ENCODE data around the gene GABRR1.

GABRR1 gene

DNA sequence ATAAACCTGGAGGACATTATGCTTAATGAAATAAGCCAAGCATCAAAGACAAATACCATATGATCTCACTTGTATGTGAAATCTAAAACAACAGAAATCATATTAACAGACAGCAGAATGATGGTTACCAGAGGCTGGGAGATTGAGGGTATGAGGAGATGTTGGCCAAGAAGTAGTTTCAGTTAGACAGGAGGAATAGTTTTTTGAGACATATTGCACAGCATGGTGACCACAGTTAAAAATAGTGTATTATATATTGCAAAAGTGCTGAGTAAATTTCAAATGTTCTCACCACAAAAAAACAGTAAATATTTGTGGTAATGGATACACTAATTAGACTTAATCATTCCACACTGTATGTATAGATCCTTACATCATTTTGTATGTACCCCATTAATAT lies 1.8 kb downstream of the GABRR1 start:
- DNase-seq (ENCODE audit: low spot score), result no peak

- DNase-seq (ENCODE audit: low spot score), result no peak
Measured at GRCh38 chr6:89214197-89214596, 3.0 kb downstream of the GABRR1 start.

DNA sequence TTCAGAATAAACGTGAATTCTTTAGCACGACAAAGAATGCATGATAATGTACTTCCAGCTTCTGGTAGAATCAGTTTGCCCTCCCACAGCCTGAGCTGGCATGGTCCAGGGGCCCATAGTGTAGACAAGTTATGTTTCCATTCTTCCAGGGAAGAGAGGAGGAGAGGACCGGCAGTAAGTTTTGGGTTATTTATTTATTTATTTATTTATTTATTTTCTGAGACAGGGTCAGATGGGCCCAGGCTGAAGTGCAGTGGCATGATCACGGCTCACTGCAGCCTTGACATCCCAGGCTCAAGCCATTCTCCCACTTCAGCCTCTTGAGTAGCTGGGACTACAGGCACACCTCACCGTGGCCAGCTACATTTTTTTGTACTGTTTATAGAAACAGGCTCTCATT lies 4.7 kb downstream of the GABRR1 start:
- no peak for DNase-seq (ENCODE audit: low spot score)

GRCh38 chr6:89209457-89209856 lies 7.7 kb downstream of the GABRR1 start:
- no peak for DNase-seq (ENCODE audit: low spot score)

DNA sequence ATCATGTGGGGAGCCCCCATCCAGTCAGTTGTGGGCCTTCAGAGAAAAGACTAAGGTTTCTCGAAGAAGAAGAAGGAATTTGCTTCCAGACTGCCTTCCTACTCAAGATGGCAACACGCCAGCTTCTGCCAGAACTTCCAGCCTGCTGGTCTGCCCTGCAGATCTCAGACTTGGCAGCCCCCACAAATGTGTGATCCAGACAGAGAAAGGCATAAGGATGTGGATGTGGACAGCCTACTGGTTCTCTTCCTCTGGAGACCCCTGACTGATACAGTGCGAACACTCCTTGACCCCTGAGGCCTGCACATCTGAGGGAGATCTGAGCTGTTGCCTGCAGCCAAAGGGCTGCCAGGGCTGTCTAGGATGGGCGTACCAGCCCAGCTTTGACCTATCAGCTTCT lies 8.6 kb downstream of the GABRR1 start:
- no peak for DNase-seq (ENCODE audit: low spot score)

- DNase-seq (ENCODE audit: low spot score), result no peak
Measured at GRCh38 chr6:89205819-89206218, 11.3 kb downstream of the GABRR1 start.

DNA sequence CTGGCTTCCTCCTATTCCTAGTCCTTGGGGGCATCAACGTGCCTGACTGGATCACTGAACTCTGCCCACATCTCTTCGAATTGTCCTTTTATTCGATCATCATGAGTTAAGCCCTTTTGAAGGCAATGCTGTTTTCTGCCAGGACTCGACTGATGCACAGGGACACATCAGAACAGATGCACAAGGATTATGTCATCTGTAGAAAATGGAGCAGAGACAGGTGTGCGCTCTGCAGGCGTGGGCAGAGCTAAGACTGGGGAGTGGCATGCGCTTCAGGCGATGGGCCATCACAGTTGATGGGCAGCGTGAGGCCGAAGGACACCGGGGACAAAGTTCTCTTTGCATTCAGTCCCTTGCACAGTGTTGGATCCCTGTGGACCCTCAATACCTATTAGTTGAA lies 13.1 kb downstream of the GABRR1 start:
- DNase-seq (ENCODE audit: low spot score), result no peak

DNA sequence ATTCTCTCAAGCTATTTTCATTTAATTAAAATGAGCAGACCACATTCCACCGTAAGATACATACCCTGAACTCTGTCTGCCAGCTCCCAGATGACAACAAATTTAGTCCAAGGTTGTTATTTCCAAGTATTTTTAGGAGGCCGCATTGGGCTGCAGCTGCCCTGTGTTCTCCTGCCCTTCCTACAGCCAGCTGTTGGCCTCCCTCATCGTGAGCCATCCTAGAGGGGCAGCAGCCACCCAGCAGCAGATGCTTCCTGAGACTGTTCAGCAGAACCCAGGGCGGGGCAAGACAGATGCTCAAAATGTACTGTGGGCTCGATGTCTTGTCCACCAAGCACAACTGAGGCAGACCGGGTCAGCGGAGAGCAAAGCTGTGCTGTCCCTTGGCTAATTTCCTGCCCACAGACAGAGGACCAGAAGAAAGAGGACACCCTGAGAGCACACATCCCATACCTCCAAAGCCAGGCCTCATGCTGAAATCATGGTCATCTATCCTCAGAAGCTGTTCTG lies 16.4 kb downstream of the GABRR1 start:
- no peak for DNase-seq (ENCODE audit: low spot score)

- DNase-seq (ENCODE audit: low spot score), result no peak
Measured at GRCh38 chr6:89199579-89199978, 17.6 kb downstream of the GABRR1 start.

DNA sequence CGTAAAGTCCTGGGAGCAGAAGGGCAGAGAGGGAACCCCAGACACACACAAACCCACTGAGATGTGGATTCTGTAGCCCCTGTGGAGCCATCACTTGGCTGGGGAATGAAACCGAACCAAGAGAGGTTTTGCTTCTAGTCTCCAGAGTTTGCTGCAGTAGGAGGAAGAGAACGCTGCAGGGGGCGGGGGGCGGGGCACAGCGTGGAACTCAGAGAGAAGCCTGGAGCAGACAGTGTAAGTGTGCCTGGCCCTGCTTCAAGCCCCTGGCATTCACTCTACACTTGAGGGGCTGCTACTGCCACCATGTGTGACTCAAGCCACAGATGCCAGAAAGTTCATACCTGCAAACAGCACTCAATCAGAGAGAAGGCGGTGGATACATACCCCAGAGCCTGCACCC lies 18.9 kb downstream of the GABRR1 start:
- no peak for DNase-seq (ENCODE audit: low spot score)

DNA sequence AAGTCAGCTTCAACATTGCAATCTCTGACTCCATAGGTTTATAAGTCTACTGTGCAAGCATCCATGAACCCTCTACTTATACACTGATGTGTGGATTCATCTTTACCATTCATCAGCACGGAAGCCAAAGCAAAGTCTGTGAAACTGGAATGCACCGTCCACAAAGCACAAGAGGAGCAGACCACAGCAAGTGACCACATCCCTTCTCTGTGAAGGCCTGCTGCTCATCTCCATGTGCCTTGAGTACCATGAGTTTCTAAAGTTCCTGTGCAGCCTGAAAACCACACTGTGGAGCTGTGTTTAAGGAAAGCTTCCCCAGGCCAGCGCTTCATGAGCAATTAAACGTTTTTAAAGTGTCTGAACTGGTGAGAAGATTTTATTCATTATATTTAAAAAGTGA lies 20.0 kb downstream of the GABRR1 start:
- DNase-seq (ENCODE audit: low spot score), result no peak

GRCh38 chr6:89194559-89194958 lies 22.6 kb downstream of the GABRR1 start:
- DNase-seq (ENCODE audit: low spot score), result no peak

DNA sequence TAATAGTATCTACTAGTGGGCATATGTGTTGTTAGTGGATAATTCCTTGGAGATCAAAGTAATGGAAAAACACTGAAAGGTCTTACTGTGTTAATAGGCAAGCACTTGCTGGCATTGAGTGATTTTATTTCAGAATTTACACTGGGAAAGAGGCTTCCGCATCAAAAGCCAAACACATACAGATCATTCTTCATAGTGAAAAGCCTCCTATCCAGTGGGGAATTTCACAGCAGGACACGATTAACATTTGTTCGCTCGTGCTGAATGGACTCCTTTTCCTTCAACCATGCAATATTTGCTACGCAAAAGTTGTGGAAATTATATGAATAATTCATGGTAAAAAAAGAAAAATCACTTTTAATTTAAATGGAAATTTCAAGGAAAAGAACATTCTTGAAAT lies 26.4 kb downstream of the GABRR1 start:
- DNase-seq (ENCODE audit: low spot score), result no peak

- DNase-seq (ENCODE audit: low spot score), result no peak
Measured at GRCh38 chr6:89187504-89187903, 29.7 kb downstream of the GABRR1 start.

GRCh38 chr6:89186762-89187161 lies 30.4 kb downstream of the GABRR1 start:
- no peak for DNase-seq (ENCODE audit: low spot score)

DNA sequence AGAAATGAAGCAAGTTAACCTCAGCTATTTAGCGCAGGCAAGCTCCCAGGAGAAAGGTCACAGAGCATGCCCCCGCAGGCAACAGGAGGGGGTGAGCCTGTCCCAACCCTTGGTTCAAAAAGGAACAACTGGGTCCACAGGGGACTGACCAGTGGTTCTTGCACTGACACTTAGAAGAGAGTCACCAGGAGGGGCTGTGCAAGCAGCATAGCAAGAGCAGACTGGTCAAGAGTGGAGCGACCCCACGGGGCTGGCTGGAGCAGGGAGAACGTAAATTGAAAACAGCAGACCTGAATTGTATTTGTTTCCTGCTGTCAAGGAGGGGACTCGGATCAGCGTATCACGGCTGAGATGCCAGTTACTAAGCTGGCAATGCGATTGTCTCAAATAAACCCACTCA lies 32.8 kb downstream of the GABRR1 start:
- DNase-seq (ENCODE audit: low spot score), result no peak

DNA sequence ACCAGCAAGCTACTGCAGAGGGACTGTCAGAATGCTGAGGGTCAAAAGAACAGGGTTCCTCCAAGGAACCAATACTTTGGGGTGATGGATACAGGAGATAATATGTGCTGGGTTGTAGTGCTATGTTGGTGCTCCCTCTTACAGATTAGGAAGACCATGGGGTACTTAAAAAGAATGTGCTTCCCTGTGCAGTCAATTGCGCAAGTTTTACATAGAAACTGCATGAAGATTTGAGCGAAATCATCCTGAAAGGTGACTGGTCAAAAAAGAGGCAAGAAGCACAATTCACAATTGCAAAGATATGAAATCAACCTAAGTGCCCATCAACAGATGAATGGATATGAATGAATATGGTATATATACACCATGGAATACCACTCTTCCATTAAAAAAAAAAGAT lies 33.9 kb downstream of the GABRR1 start:
- DNase-seq (ENCODE audit: low spot score), result no peak

- DNase-seq (ENCODE audit: low spot score), result no peak
Measured at GRCh38 chr6:89180971-89181370, 36.2 kb downstream of the GABRR1 start.

DNA sequence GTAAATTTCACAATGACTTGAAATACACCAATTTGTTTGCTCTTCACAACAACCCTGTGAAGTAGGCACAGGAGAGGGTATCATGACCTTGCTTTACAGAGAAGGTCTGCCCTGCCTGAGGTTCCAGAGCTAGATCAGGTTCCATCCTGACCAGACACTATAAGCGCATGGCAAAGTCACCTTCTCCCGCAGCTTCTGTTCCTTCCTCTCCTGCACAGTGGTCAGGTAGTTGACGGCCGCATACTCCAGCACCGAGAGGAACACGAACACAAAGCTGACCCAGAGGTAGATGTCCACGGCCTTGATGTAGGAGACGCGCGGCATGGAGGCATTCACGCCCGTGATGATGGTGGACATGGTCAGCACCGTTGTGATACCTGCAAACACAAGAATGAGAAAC lies 37.0 kb downstream of the GABRR1 start:
- no peak for DNase-seq (ENCODE audit: low spot score)

GRCh38 chr6:89173634-89174033 lies 43.5 kb downstream of the GABRR1 start:
- no peak for DNase-seq (ENCODE audit: low spot score)

GRCh38 chr6:89172131-89172530 lies 45.0 kb downstream of the GABRR1 start:
- no peak for DNase-seq (ENCODE audit: low spot score)

GRCh38 chr6:89162047-89162371 lies 55.1 kb downstream of the GABRR1 start:
- DNase-seq (ENCODE audit: low spot score), result no peak

DNA sequence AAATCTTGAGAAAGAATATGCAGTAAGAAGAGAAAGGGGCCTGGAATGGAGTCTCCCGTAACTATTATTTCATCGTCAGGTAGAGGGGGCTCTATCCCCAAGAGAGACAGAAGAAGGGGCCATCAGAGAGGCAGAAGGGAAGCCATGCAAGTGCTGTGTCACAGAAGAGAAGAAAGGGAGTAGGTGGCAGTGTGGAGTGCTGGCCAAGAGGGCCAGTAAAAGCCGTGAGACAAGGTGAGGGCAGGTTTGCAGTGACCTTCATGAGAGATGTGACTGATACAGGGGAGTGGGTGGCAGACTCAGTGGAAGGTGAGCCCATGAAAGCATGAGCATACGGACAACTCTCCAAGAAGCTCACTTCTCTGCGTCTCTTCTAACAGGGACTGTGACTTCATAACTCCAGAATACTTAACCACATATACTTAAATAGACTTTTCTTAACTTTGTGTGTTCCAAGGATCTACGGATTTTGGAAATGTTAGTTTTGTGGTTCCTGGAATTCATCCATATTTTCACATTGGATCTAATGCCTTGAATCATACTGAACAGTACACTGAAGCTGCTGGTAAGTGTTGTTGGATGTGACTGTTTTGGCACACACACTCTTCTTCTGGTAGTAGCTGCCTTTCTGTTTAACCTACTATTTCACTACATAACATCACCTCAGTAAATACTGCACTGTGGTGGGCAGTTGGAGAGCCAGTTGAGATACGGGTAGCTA lies 55.7 kb downstream of the GABRR1 start:
- no peak for DNase-seq (ENCODE audit: low spot score)

DNA sequence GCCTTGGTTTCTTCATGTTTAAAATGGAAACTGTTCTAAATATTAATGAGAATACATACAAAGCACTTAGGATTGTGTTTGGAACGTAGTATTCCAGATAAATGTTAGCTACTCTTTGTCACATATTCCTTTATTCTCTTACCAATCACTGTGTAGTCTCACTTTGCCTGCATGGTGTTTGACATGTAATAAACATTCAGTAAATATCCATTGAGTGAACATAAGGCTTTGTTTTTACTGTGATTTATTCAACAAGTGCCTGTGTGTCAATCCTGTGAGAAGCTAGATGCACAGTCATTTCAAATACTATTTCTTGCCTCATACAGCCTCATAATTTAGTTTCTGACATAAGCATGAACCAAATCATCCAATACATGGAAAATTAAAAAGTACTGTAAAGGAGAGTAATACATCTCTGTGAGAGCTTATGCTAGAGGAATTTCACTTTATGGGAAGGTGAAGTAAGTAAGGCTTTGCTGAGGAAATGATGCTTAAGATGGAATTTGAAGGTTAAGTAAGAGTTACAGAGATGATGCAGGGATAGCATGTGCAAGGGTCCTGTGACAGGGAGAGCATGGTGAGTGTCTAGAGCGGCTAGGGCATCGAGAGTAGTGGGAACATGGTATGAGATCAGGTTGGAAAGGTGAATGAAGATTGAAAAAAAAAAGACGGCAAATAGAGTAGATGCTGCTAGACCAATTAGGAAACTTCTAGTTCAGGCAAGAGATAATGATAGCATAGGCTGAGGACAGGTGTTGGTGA lies 56.6 kb downstream of the GABRR1 start:
- DNase-seq (ENCODE audit: low spot score), result no peak
